Pancreas (tissue), 10 donors: ENCODE results near the gene POU2F2. TPM values are rescaled to one million over a fixed set of nuclear protein-coding genes. Genes with fewer than 3 reads are reported as not detected.

ENCODE experiments used
- ATAC-seq, 4 donors: fragments of 200-7000 bp; cut with Tn5 transposase; one replicate each; pipeline versions ENCODE4 v1.8.0 to v1.9.1; 2020; ENCODE audit warnings: mild to moderate bottlenecking in 4 of 4, moderate library complexity in 4 of 4
- DNase-seq, 6 donors: peaks; one replicate each; pipeline ENCODE4 v3.0.0-alpha.2; 2020
- FAIRE-seq: peaks from 2 replicates; lab custom pipeline; 2012; peaks lifted over from hg19 to GRCh38; lab: Jason Lieb, UNC
- H3K27ac ChIP-seq, 4 donors: fragments of 200-600 bp; sonication (generic); 1 replicate in 3 of 4; 2 replicates in 1 of 4; pipeline versions ENCODE4 v1.5.0 to v1.8.0; 2020
- H3K27me3 ChIP-seq, 4 donors: fragments of 200-600 bp; one replicate each; pipeline ENCODE4 v1.8.0; 2021
- H3K36me3 ChIP-seq, 3 donors: fragments of 200-600 bp; sonication (generic) in 1 of 3; one replicate each; pipeline versions ENCODE4 v1.5.0 to v1.8.0; 2020 to 2021
- H3K4me1 ChIP-seq, 3 donors: fragments of 200-600 bp; one replicate each; pipeline ENCODE4 v1.8.0; 2021
- H3K4me3 ChIP-seq, 4 donors: fragments of 200-600 bp; sonication (generic) in 2 of 4; one replicate each; pipeline versions ENCODE4 v1.5.0 to v1.8.0; 2020 to 2021
- H3K9me3 ChIP-seq, 4 donors: fragments of 200-600 bp; one replicate each; pipeline ENCODE4 v1.8.0; 2021
- CTCF ChIP-seq, 4 donors: fragments of 200-600 bp; sonication (generic) in 3 of 4; IDR thresholded peaks; one replicate each; pipeline versions ENCODE4 v1.5.0 to v1.8.0; 2021; ENCODE audit warnings: antibody characterized with exemption in 4 of 4
- WGBS, 2 donors: extraction: QIAGEN DNeasy Blood & Tissue Kit; methylation state at CpG; one replicate each; pipeline ENCODE4 v1.1.7; 2013; 5-methylcytosine and 5-hydroxymethylcytosine counted together
- intact Hi-C, 3 donors: fragments of 100-400 bp; cut with DNase I; formaldehyde crosslinking; loops; one replicate each; pipeline versions ENCODE4 v1.11.1 to v1.14.2; 2022
- polyA plus RNA-seq, 2 donors: library from polyadenylated mRNA; stranded (reverse); fragments of 200-250 nt; gene quantifications; one replicate each; pipeline ENCODE4 v1.2.3, GENCODE V29; 2013
- total RNA-seq, 6 donors: library from RNA; stranded (reverse); fragmentation: NEBNext Ultra II Directional in 4 of 6; extraction: Animal tissue kit (Norgen Biotek cat#: 25700) in 4 of 6; gene quantifications; one replicate each; pipeline versions ENCODE4 v1.2.1 to v1.2.4, GENCODE V29; 2021 to 2023
- donor health status: healthy with polysubstance abuse.
- donor health status: DM: no; HTN: no; CAD: no; lungs with moderate emphysema.
- donor health status: DM: no; HTN: no; CAD: no.
- donor health status: control.
- donor health status: control.
- donor health status: Bipolar disorder and iron deficiency.
- donor health status: DM: yes; HTN: yes; CAD: no.
- donor health status: DM: no; HTN: no; CAD: no.
- donor health status: DM: no; HTN: no; CAD: no.
- donor health status: DM: yes; HTN: yes; CAD: no.

The POU2F2 gene
- total and polyA plus RNA-seq, 8 donors: 0.56 to 5.6 (median 1.3) TPM

DNA sequence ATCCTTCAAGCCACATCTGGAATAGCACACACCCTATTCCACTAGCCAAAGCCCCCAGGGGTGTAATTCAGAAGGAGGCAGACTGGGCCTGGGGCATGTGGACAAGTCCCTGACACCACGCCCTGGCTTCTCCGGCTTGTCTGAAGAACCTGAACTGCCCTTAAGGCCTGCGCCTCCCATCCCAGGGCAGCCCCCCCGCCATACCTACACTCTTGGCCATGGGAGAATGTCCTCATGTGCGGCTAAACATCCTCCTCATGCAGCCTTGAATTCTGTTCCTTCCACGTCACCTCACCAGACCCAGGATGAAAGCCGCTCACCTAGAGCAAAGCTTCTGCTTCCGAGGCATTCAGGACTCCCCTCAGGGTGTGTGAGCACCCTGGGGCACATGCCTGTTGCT lies 24.3 kb upstream of the POU2F2 start:
- intact Hi-C loops: no loop called here
- no peak for TF ChIP-seq CTCF (IDR thresholded peaks at IDR 0.05)
- ATAC-seq: no peak
- Histone ChIP-seq H3K9me3 (no peaks in the 10 kb centered on the region), H3K27me3 (no peaks in the 10 kb centered on the region), H3K4me1 (peaks cover under 1 to 7% (median 6%) of the 10 kb centered on the region in 3 donors), H3K27ac (no peak overlapping the region), H3K4me3 (no peak overlapping the region), H3K36me3 (no peaks in the 10 kb centered on the region)
- FAIRE-seq: no peak
- DNase-seq: peak in 1 of 6 donors; percentile 42
- WGBS, 2 donors: 85 to 93% methylated on average over 8 of the region's 8 CpGs

- ATAC-seq: no peak
These were observed 23.6 kb upstream of the POU2F2 start for GRCh38 chr19:42155796-42156195.

GRCh38 chr19:42154471-42155323 lies 22.5 kb upstream of the POU2F2 start:
- intact Hi-C loops: no loop called here
- no peak for FAIRE-seq
- H3K4me3 ChIP-seq: no peak overlapping the region
- no peak for ATAC-seq
- no peaks in the 10 kb centered on the region for H3K9me3 ChIP-seq
- peaks cover 11 to 22% (median 12%) of the 10 kb centered on the region in 3 donors for H3K4me1 ChIP-seq
- no peaks in the 10 kb centered on the region for H3K27me3 ChIP-seq
- no peak for DNase-seq
- no peak for TF ChIP-seq CTCF (IDR thresholded peaks at IDR 0.05)
- H3K27ac ChIP-seq: no peak overlapping the region
- 60 to 62% methylated on average over 15 of the region's 15 CpGs for WGBS, 2 donors
- no peaks in the 10 kb centered on the region for H3K36me3 ChIP-seq

More at GRCh38 chr19:42155796-42156195, 23.6 kb upstream of the POU2F2 start:
- WGBS, 2 donors: 55 to 76% methylated on average over 10 of the region's 10 CpGs
- Histone ChIP-seq H3K27me3 (no peaks in the 10 kb centered on the region), H3K36me3 (no peaks in the 10 kb centered on the region), H3K9me3 (no peaks in the 10 kb centered on the region), H3K27ac (no peak overlapping the region), H3K4me3 (no peak overlapping the region), H3K4me1 (peaks cover 9 to 15% (median 12%) of the 10 kb centered on the region in 3 donors)
- FAIRE-seq (no peak), DNase-seq (no peak)
- no peak for TF ChIP-seq CTCF (IDR thresholded peaks at IDR 0.05)
- intact Hi-C loops: no loop called here

GRCh38 chr19:42153672-42154433 lies 21.6 kb upstream of the POU2F2 start:
- FAIRE-seq (no peak), DNase-seq (no peak), ATAC-seq (no peak)
- WGBS, 2 donors: 29 to 30% methylated on average over 20 of the region's 20 CpGs
- H3K4me3 ChIP-seq: no peak overlapping the region
- peaks cover 11 to 22% (median 12%) of the 10 kb centered on the region in 3 donors for H3K4me1 ChIP-seq
- H3K27me3 ChIP-seq: no peaks in the 10 kb centered on the region
- H3K9me3 ChIP-seq: no peaks in the 10 kb centered on the region
- no peaks in the 10 kb centered on the region for H3K36me3 ChIP-seq
- intact Hi-C loops: no loop called here
- H3K27ac ChIP-seq: no peak overlapping the region
- no peak for TF ChIP-seq CTCF (IDR thresholded peaks at IDR 0.05)
